ENCODE measurements around the gene IL17B. TPM values are rescaled to one million over a fixed set of nuclear protein-coding genes. Genes with fewer than 3 reads are reported as not detected.
A peak's percentile ranks its signal among the peaks of the same experiment; 100 is the strongest.

Gene IL17B
- total and polyA plus RNA-seq, 12 donors: 1.5 to 20.1 (median 2.9) TPM; not detected in 1

DNA sequence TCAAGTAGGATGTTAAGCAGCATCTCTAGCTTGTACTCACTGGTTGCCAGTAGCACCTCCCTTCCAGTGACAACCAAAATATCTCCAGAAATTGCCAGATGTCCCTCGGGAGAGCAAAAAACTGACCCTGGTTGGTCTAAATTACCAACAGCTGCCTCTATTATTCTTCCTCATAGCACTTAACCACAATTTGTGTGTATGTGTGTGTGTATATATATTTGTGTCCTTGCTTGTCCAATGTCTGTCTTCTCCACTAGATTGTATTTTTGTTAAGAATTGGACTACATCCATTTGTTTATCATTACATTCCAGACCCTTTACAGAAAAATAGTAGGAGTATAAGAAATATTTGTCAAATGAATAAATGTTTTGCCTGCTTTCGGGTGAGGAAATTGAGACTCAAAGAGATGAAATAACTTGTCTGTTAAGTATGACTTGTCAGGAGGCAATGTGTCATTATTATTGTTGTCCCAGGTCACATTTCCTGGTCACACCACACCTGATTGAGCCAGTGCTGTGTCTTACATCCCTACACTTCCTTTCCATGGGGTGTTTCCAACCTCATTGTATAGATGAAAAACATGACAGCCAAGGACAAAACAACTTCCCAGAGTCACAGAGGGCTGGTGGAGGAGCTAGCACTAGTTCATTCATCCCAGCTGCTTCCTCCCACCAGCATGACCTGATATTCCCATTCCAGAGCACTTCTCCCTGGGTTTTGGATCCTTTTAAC lies 45.2 kb downstream of the IL17B start:
- H3K4me3 ChIP-seq: no peak overlapping the region
- no peak overlapping the region for H3K27ac ChIP-seq
- H3K27me3 ChIP-seq: no peaks in the 10 kb centered on the region
- H3K4me1 ChIP-seq (replicated peaks in 1 of 2): no peaks in the 10 kb centered on the region
- DNase-seq: no peak
- 63 to 81% (median 76%) methylated on average over 2 of the region's 2 CpGs for WGBS, 4 donors
- H3K36me3 ChIP-seq (replicated peaks in 1 of 2): no peaks in the 10 kb centered on the region
- intact Hi-C loops (cut with DNase I): no loop called here
- H3K9me3 ChIP-seq (replicated peaks in 1 of 3): no peaks in the 10 kb centered on the region
- TF ChIP-seq POLR2A (IDR thresholded peaks at IDR 0.05) (no peak), CTCF (IDR thresholded peaks at IDR 0.05) (no peak)

DNA sequence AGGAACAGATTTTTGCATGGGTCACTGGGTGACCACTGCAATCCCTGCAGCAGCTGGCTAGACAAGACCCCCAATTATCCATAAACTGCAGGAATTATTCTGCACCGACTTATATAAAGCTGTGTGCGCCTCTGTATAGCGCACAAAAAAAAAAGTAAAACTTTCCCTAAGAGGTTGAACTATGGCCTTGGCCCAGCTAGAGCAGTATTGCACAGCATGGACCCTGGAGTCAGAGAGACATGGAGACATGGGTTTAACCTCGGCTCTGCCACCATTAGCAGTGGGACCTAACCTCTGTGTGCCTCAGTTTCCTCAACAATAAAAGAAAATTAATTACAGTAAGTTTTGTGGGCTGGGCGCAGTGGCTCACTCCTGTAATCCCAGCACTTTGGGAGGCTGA lies 50.9 kb downstream of the IL17B start:
- 79 to 93% (median 85%) methylated on average over 5 of the region's 5 CpGs for WGBS, 4 donors
- Histone ChIP-seq H3K9me3 (replicated peaks in 1 of 3) (no peaks in the 10 kb centered on the region), H3K36me3 (replicated peaks in 1 of 2) (no peaks in the 10 kb centered on the region), H3K27me3 (no peaks in the 10 kb centered on the region), H3K27ac (no peak overlapping the region), H3K4me3 (no peak overlapping the region), H3K4me1 (replicated peaks in 1 of 2) (no peaks in the 10 kb centered on the region)
- intact Hi-C loops (cut with DNase I): no loop called here
- TF ChIP-seq CTCF (IDR thresholded peaks at IDR 0.05) (no peak), POLR2A (IDR thresholded peaks at IDR 0.05) (no peak)
- DNase-seq: peak in 1 of 7 donors; percentile 3

GRCh38 chr5:149326611-149327010 lies 52.5 kb downstream of the IL17B start:
- Histone ChIP-seq H3K36me3 (replicated peaks in 1 of 2) (no peaks in the 10 kb centered on the region), H3K4me3 (no peak overlapping the region), H3K27me3 (no peaks in the 10 kb centered on the region), H3K27ac (no peak overlapping the region), H3K4me1 (replicated peaks in 1 of 2) (peaks cover 0 to 5% of the 10 kb centered on the region in 2 donors), H3K9me3 (replicated peaks in 1 of 3) (no peaks in the 10 kb centered on the region)
- DNase-seq: no peak
- intact Hi-C loops (cut with DNase I): no loop called here
- TF ChIP-seq POLR2A (IDR thresholded peaks at IDR 0.05): no peak
- no peak for TF ChIP-seq CTCF (IDR thresholded peaks at IDR 0.05)
- whole genome bisulfite sequencing, 4 donors: 71 to 86% (median 82%) methylated on average over 3 of the region's 3 CpGs

DNA sequence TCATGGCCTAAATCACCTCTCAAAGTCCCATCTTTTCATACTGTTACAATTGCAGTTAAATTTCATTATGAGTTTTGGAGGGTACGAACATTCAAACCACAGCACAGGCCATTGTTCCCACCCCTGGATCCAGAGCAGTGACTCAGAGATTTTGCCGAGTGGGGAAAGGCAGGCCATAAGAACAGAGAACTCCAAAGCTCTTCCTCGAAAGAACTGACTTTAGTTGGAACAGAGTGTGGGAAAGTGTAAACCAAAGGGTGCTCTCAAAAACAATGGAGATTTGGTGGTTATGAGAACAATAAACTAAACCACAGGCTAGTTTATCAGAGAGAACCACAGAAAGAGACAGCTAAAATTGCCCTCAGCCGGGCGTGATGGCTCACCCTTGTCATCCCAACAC lies 53.2 kb downstream of the IL17B start:
- Histone ChIP-seq H3K36me3 (replicated peaks in 1 of 2) (no peaks in the 10 kb centered on the region), H3K9me3 (replicated peaks in 1 of 3) (no peaks in the 10 kb centered on the region)
- intact Hi-C loops (cut with DNase I): no loop called here

More for the DNA sequence above, 53.2 kb downstream of the IL17B start:
- peaks cover 5% of the 10 kb centered on the region in 2 donors for H3K4me1 ChIP-seq (replicated peaks in 1 of 2)
- H3K4me3 ChIP-seq: no peak overlapping the region
- no peak for DNase-seq
- H3K27ac ChIP-seq: no peak overlapping the region
- TF ChIP-seq POLR2A (IDR thresholded peaks at IDR 0.05) (no peak), CTCF (IDR thresholded peaks at IDR 0.05) (no peak)
- 91 to 97% (median 94%) methylated on average over 5 of the region's 5 CpGs for WGBS, 4 donors
- no peaks in the 10 kb centered on the region for H3K27me3 ChIP-seq

All from adrenal gland (tissue), 12 donors.